ENCODE measurements around the gene FBLN2.

The FBLN2 gene

DNA sequence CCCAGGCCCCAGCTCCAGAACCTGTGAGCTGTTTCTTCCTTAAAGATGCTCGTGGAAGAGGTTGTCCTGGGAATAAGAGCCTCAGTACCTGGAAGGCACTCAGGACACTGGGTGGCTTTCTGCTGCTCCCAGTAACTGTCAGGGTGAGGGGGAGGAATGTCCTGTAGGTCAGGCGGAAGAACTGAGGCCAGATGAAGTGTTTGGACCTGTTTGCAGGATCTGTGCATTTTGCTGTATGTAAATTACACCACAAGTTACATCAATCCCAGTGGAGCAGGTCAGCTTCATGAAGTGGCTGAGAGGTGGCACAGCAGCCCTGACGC lies 41.7 kb upstream of the FBLN2 start:
- H3K27me3 ChIP-seq (ENCODE audit: control insufficient read depth, insufficient read depth, low read length) = no peaks in the 10 kb centered on the region
- H3K9ac ChIP-seq (ENCODE audit: low read length) = no peak overlapping the region
- H3K4me3 ChIP-seq (ENCODE audit: low read length) = no peak overlapping the region
- no peaks in the 10 kb centered on the region for H3K4me1 ChIP-seq (ENCODE audit: control insufficient read depth, insufficient read depth, low read length)
- H3K9me3 ChIP-seq (ENCODE audit: control insufficient read depth, low read length) = no peaks in the 10 kb centered on the region
- no peaks in the 10 kb centered on the region for H3K36me3 ChIP-seq (ENCODE audit: control insufficient read depth, insufficient read depth, low read length)

GRCh38 chr3:13507570-13508339 lies 41.2 kb upstream of the FBLN2 start:
- Histone ChIP-seq H3K9me3 (ENCODE audit: control insufficient read depth, low read length) (no peaks in the 10 kb centered on the region), H3K9ac (ENCODE audit: low read length) (no peak overlapping the region), H3K4me1 (ENCODE audit: control insufficient read depth, insufficient read depth, low read length) (no peaks in the 10 kb centered on the region), H3K27me3 (ENCODE audit: control insufficient read depth, insufficient read depth, low read length) (no peaks in the 10 kb centered on the region), H3K4me3 (ENCODE audit: low read length) (no peak overlapping the region), H3K36me3 (ENCODE audit: control insufficient read depth, insufficient read depth, low read length) (no peaks in the 10 kb centered on the region)

- H3K9ac ChIP-seq (ENCODE audit: low read length) = no peak overlapping the region
- H3K4me1 ChIP-seq (ENCODE audit: control insufficient read depth, insufficient read depth, low read length) = no peaks in the 10 kb centered on the region
- H3K27me3 ChIP-seq (ENCODE audit: control insufficient read depth, insufficient read depth, low read length) = no peaks in the 10 kb centered on the region
- no peak overlapping the region for H3K4me3 ChIP-seq (ENCODE audit: low read length)
- no peaks in the 10 kb centered on the region for H3K36me3 ChIP-seq (ENCODE audit: control insufficient read depth, insufficient read depth, low read length)
- H3K9me3 ChIP-seq (ENCODE audit: control insufficient read depth, low read length) = no peaks in the 10 kb centered on the region
Observed at GRCh38 chr3:13508496-13508895, 40.4 kb upstream of the FBLN2 start.

DNA sequence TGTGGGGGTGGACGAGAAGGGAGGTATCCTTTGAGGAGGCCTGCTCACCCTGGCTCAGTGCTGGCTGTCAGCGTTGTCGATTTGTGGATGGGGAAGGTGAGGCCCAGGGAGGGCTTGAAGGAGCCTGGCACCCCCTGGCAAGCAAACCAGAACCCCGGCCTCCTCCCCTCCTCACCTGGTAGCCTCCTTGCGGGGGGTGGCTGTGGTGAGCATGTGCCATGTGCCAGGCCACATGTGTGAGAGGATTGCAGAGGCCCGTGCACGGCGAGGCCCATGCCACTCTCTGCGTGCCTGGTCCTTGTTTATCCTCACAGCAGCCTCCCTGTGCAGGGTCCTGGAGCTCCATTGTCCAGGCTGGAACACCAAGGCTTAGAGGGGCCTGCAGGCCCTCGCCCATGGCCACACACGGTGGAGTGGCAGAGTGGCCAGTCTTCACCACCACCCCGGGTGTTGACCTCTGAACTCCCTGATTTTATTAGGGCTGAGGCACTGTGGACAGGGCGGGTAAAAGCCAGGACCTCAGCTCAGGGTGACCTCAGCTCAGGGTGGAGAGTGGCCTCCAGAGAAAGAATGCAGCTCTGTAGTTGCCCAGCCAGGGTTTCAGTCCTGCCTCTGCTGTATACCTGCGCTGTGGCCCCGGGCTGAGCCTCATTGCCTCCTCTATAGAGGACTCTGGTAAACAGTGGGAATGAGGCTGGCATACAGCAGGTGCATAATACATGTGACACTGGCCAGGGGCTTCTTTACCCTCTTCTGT lies 39.7 kb upstream of the FBLN2 start:
- Histone ChIP-seq H3K9me3 (ENCODE audit: control insufficient read depth, low read length) (no peaks in the 10 kb centered on the region), H3K9ac (ENCODE audit: low read length) (no peak overlapping the region), H3K4me1 (ENCODE audit: control insufficient read depth, insufficient read depth, low read length) (no peaks in the 10 kb centered on the region), H3K27me3 (ENCODE audit: control insufficient read depth, insufficient read depth, low read length) (no peaks in the 10 kb centered on the region), H3K4me3 (ENCODE audit: low read length) (no peak overlapping the region), H3K36me3 (ENCODE audit: control insufficient read depth, insufficient read depth, low read length) (no peaks in the 10 kb centered on the region)

- Histone ChIP-seq H3K27me3 (ENCODE audit: control insufficient read depth, insufficient read depth, low read length) (no peaks in the 10 kb centered on the region), H3K4me1 (ENCODE audit: control insufficient read depth, insufficient read depth, low read length) (no peaks in the 10 kb centered on the region), H3K36me3 (ENCODE audit: control insufficient read depth, insufficient read depth, low read length) (no peaks in the 10 kb centered on the region), H3K4me3 (ENCODE audit: low read length) (no peak overlapping the region), H3K9ac (ENCODE audit: low read length) (no peak overlapping the region), H3K9me3 (ENCODE audit: control insufficient read depth, low read length) (no peaks in the 10 kb centered on the region)
Observed at GRCh38 chr3:13509816-13510192, 39.1 kb upstream of the FBLN2 start.

DNA sequence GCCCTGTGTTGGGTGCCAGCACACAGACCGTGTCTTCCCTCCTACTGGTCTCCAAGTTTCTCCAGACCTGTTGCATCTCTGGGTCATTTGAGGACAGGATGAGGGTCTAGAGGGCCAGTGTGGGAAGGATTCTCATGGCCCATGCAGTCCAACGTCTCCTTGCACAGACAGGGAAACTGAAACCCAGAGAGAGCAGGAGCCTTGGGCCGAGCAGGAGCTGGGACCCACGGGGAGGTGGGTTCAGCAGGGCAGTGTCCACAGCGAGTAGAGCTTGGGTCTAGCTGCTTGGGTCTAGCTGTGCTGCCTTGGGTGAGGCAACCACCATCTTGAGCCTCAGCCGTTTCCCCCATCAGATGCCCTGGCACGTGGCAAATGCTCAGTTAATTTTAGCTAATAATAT lies 36.5 kb upstream of the FBLN2 start:
- H3K4me3 ChIP-seq (ENCODE audit: low read length) = no peak overlapping the region
- H3K9me3 ChIP-seq (ENCODE audit: control insufficient read depth, low read length) = no peaks in the 10 kb centered on the region
- H3K9ac ChIP-seq (ENCODE audit: low read length) = no peak overlapping the region
- H3K4me1 ChIP-seq (ENCODE audit: control insufficient read depth, insufficient read depth, low read length) = no peaks in the 10 kb centered on the region
- H3K27me3 ChIP-seq (ENCODE audit: control insufficient read depth, insufficient read depth, low read length) = no peaks in the 10 kb centered on the region
- H3K36me3 ChIP-seq (ENCODE audit: control insufficient read depth, insufficient read depth, low read length) = no peaks in the 10 kb centered on the region

DNA sequence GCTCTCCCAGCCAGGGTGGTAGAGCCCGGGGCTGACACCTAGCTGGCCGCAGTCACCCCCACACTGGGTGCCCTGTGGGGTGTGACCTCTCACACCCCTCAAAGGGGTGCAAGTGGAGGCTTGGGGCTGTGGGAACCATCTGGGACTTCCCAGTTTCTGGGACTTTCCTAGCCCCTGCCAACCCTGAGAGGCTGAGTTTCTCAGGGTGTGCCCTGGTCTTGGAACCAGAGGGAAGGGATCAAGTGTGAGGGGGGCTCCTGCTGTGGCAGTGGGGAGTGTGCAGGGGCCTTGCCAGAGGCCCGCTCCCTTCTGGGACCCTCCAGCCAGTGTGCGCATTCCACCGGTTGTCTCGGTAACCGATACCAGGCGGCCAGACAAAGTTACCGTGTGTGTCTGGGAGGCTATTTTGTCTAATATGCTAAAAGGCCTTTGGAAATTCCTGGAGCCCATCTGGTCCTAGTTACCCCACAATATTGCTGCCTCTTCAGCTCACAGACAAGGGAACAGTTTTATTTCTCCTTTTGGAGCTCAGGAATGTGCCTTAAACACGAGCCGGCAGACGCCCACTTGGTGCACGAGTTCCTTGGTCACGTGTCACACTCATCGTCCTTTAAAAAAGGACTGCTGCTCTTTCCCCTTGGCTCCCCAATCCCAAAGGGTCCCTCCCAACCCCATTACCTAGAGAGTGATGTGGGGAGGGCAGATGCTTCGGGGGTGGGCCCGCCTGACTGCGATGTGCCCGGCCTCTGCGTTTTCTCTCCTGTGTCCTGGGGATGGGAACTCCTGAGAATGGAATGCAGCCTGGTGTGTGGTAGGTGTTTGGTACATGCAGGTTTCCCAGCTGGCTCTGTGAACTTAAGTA lies 35.6 kb upstream of the FBLN2 start:
- Histone ChIP-seq H3K9ac (ENCODE audit: low read length) (no peak overlapping the region), H3K27me3 (ENCODE audit: control insufficient read depth, insufficient read depth, low read length) (no peaks in the 10 kb centered on the region), H3K4me1 (ENCODE audit: control insufficient read depth, insufficient read depth, low read length) (no peaks in the 10 kb centered on the region), H3K4me3 (ENCODE audit: low read length) (no peak overlapping the region), H3K36me3 (ENCODE audit: control insufficient read depth, insufficient read depth, low read length) (no peaks in the 10 kb centered on the region), H3K9me3 (ENCODE audit: control insufficient read depth, low read length) (no peaks in the 10 kb centered on the region)

DNA sequence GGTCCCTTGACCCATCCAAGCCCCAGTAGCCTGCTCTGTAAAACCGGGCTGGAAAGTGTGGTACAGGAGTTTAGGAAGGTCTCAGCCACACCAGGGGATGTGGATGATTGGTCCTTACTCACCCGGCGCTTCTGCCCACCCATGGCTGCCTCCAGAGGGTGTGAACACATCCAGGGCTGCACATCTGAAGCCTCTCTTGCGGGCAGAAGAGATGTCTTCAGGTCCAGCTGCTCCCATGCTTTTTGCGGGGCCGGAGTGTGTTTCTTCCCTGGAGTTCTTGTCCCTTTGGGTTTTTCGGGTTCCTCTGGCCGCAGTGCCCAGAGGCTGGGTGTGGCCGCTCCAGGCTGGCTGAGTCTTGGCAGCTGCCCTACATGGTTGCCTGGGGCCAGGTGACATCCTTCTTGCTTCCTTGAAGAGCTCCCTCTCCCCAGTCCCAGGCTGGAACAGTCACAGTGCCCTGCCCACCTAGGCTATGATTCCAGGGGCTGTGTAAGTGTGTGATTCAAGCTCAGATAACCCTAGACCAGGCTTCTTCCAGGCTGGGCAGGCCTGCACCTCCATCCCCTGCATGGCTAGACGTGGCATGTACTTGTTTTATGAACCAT lies 34.9 kb upstream of the FBLN2 start:
- Histone ChIP-seq H3K4me3 (ENCODE audit: low read length) (no peak overlapping the region), H3K9ac (ENCODE audit: low read length) (no peak overlapping the region), H3K27me3 (ENCODE audit: control insufficient read depth, insufficient read depth, low read length) (no peaks in the 10 kb centered on the region), H3K9me3 (ENCODE audit: control insufficient read depth, low read length) (no peaks in the 10 kb centered on the region), H3K4me1 (ENCODE audit: control insufficient read depth, insufficient read depth, low read length) (no peaks in the 10 kb centered on the region), H3K36me3 (ENCODE audit: control insufficient read depth, insufficient read depth, low read length) (no peaks in the 10 kb centered on the region)

DNA sequence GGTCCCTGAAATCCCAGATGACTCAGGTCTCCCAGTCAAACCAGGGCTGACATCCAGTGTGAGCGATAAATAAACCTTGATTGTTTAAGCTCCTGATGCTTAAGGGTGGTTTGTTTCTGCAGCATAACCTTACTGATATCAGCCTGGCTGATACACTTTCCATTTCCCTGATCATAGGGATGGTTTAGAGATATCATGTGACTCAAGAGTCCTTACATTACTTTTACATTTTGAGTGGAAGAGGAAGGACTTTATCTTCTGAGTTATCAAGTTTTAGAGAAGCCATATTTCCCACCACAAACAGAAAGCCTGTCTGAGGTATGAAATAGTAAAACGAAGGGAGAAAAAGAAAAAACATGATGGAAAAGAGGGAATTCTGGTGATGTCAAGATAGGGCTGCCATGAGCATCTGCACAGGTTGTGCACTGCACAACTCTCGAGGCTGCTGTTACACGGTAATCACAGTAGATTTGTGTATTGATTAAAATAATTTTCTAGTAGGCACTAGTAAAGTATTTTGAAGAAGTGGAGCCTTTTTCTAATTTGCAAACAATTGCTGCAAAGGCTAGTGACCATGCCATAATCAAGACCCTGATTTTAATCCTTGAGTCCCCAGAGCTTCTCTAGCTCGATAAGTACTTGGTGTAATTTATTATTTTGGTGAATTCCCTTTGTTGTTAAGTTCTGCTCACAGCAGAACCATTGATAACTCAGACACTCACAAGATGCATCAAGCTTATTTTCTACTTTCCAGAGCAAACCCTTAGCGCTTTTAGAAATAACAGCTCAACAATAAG lies 34.1 kb upstream of the FBLN2 start:
- H3K4me3 ChIP-seq (ENCODE audit: low read length) = no peak overlapping the region
- no peak overlapping the region for H3K9ac ChIP-seq (ENCODE audit: low read length)
- no peaks in the 10 kb centered on the region for H3K4me1 ChIP-seq (ENCODE audit: control insufficient read depth, insufficient read depth, low read length)
- no peaks in the 10 kb centered on the region for H3K27me3 ChIP-seq (ENCODE audit: control insufficient read depth, insufficient read depth, low read length)
- no peaks in the 10 kb centered on the region for H3K9me3 ChIP-seq (ENCODE audit: control insufficient read depth, low read length)
- no peaks in the 10 kb centered on the region for H3K36me3 ChIP-seq (ENCODE audit: control insufficient read depth, insufficient read depth, low read length)

- H3K36me3 ChIP-seq (ENCODE audit: control insufficient read depth, insufficient read depth, low read length) = no peaks in the 10 kb centered on the region
- no peak overlapping the region for H3K9ac ChIP-seq (ENCODE audit: low read length)
- no peaks in the 10 kb centered on the region for H3K4me1 ChIP-seq (ENCODE audit: control insufficient read depth, insufficient read depth, low read length)
- H3K4me3 ChIP-seq (ENCODE audit: low read length) = no peak overlapping the region
- no peaks in the 10 kb centered on the region for H3K27me3 ChIP-seq (ENCODE audit: control insufficient read depth, insufficient read depth, low read length)
- H3K9me3 ChIP-seq (ENCODE audit: control insufficient read depth, low read length) = no peaks in the 10 kb centered on the region
Observed at GRCh38 chr3:13515786-13516759, 32.9 kb upstream of the FBLN2 start.
